NCI-H1092 (cell line): ENCODE measurements around the gene GEN1.

Experiments
- DNase-seq: peaks from one replicate; lab custom pipeline; 2025; lab: John Stamatoyannopoulos, UW

GEN1 gene

GRCh38 chr2:17754773-17755425 is 961 bp downstream of the GEN1 start:
- DNase-seq: no peak

- DNase-seq: no peak
These were observed 2.7 kb downstream of the GEN1 start for GRCh38 chr2:17756668-17757067.

- no peak for DNase-seq
These were observed 3.4 kb downstream of the GEN1 start for GRCh38 chr2:17757321-17757720.

- DNase-seq: no peak
These were observed 4.2 kb downstream of the GEN1 start for GRCh38 chr2:17758118-17758517.

- DNase-seq: no peak
These were observed 5.9 kb downstream of the GEN1 start for GRCh38 chr2:17759805-17760204.

- DNase-seq: no peak
These were observed 8.5 kb downstream of the GEN1 start for GRCh38 chr2:17762451-17762850.

GRCh38 chr2:17763641-17764333 is 9.8 kb downstream of the GEN1 start:
- DNase-seq: no peak

- DNase-seq: no peak
These were observed 11.5 kb downstream of the GEN1 start for GRCh38 chr2:17765398-17765797.

- DNase-seq: no peak
These were observed 15.0 kb downstream of the GEN1 start for GRCh38 chr2:17768894-17769293.

GRCh38 chr2:17771956-17772355 is 18.0 kb downstream of the GEN1 start:
- DNase-seq: no peak

- DNase-seq: no peak
These were observed 18.6 kb downstream of the GEN1 start for GRCh38 chr2:17772532-17772931.

GRCh38 chr2:17780546-17780945 is 26.6 kb downstream of the GEN1 start:
- DNase-seq: no peak

GRCh38 chr2:17781482-17781881 is 27.5 kb downstream of the GEN1 start:
- DNase-seq: no peak

- no peak for DNase-seq
These were observed 32.8 kb downstream of the GEN1 start for GRCh38 chr2:17786727-17787126.

GRCh38 chr2:17788773-17789172 is 34.8 kb downstream of the GEN1 start:
- no peak for DNase-seq

GRCh38 chr2:17790536-17790935 is 36.6 kb downstream of the GEN1 start:
- no peak for DNase-seq

- no peak for DNase-seq
These were observed 37.3 kb downstream of the GEN1 start for GRCh38 chr2:17791121-17791816.

- no peak for DNase-seq
These were observed 37.8 kb downstream of the GEN1 start for GRCh38 chr2:17791817-17792130.

GRCh38 chr2:17792515-17792914 is 38.6 kb downstream of the GEN1 start:
- no peak for DNase-seq

- no peak for DNase-seq
These were observed 39.4 kb downstream of the GEN1 start for GRCh38 chr2:17793296-17793695.

GRCh38 chr2:17793803-17794354 is 39.9 kb downstream of the GEN1 start:
- no peak for DNase-seq

- DNase-seq: no peak
These were observed 41.4 kb downstream of the GEN1 start for GRCh38 chr2:17795309-17795708.

GRCh38 chr2:17798338-17798737 is 44.4 kb downstream of the GEN1 start:
- DNase-seq: no peak
